ENCODE data around the gene DACH1.

GRCh38 chr13:71492346-71492871 is 374.6 kb downstream of the DACH1 start:
- no peak for TF ChIP-seq CTCF (IDR thresholded peaks at IDR 0.05; ENCODE audit: low read depth, low read length)
- no peak for TF ChIP-seq POLR2A (IDR thresholded peaks at IDR 0.05; ENCODE audit: extremely low read depth, insufficient read length)
- TF ChIP-seq MAX (IDR thresholded peaks at IDR 0.05; ENCODE audit: low read depth, low read length) = no peak
- no peak for TF ChIP-seq MYC (IDR thresholded peaks at IDR 0.05; ENCODE audit: low read depth, low read length)

All from NB4 (cell line).